CD8-positive, alpha-beta memory T cell (primary cell): ENCODE data around the gene SASH1. TPM values are rescaled to one million over a fixed set of nuclear protein-coding genes. Genes with fewer than 3 reads are reported as not detected.
A peak's percentile ranks its signal among the peaks of the same experiment; 100 is the strongest.

ENCODE experiments used
- CTCF ChIA-PET: fragments of 350-600 bp; sonication (Branson Sonifier 250); formaldehyde crosslinking; loops from one replicate; lab custom pipeline; 2021; ENCODE audit warnings: antibody characterized with exemption; lab: Charles Lee
- POLR2A ChIA-PET: fragments of 350-600 bp; sonication (Branson Sonifier 250); formaldehyde crosslinking; loops from one replicate; lab custom pipeline; 2021; ENCODE audit warnings: antibody characterized with exemption; lab: Charles Lee
- DNase-seq, 5 donors: peaks; one replicate each; pipeline versions ENCODE4 v3.0.0 to v3.0.0-alpha.2; 2020 to 2022; ENCODE audit warnings: mixed read lengths in 1 of 5
- H3K27ac ChIP-seq: one replicate; pipeline ENCODE4 v1.7.0; 2013; ENCODE audit warnings: low read depth, mild to moderate bottlenecking, low read length, moderate library complexity
- H3K27me3 ChIP-seq: 2 replicates; pipeline ENCODE4 v1.7.0; 2013; ENCODE audit warnings: low read length, mild to moderate bottlenecking; ENCODE audit not compliant: insufficient read depth, poor library complexity, severe bottlenecking
- H3K36me3 ChIP-seq: 2 replicates; pipeline ENCODE4 v1.7.0; 2013; ENCODE audit warnings: mild to moderate bottlenecking, low read length, moderate library complexity; ENCODE audit not compliant: insufficient read depth
- H3K4me1 ChIP-seq: 2 replicates; pipeline ENCODE4 v1.7.0; 2013; ENCODE audit warnings: mild to moderate bottlenecking, low read length, moderate library complexity; ENCODE audit not compliant: insufficient read depth
- H3K4me3 ChIP-seq: 2 replicates; pipeline ENCODE4 v1.7.0; 2013; ENCODE audit warnings: mild to moderate bottlenecking, low read length
- H3K9me3 ChIP-seq: 2 replicates; pipeline ENCODE4 v1.7.0; 2013; ENCODE audit warnings: mild to moderate bottlenecking, low read length
- H3K27ac Mint-ChIP-seq, 8 donors: one replicate each; pipeline ENCODE4 v1.8.0; 2020 to 2021; ENCODE audit warnings: mixed read lengths in 8 of 8, mild to moderate bottlenecking in 6 of 8, inconsistent platforms in 3 of 8, moderate library complexity in 3 of 8
- H3K27me3 Mint-ChIP-seq, 2 donors: one replicate each; pipeline ENCODE4 v1.8.0; 2020 to 2021; ENCODE audit warnings: mixed read lengths in 2 of 2, mild to moderate bottlenecking in 1 of 2, moderate library complexity in 1 of 2
- H3K36me3 Mint-ChIP-seq, 3 donors: one replicate each; pipeline ENCODE4 v1.8.0; 2020 to 2021; ENCODE audit warnings: mixed read lengths in 3 of 3, inconsistent platforms in 1 of 3, mild to moderate bottlenecking in 1 of 3
- H3K4me1 Mint-ChIP-seq, 3 donors: one replicate each; pipeline ENCODE4 v1.8.0; 2020 to 2021; ENCODE audit warnings: mixed read lengths in 3 of 3, inconsistent platforms in 1 of 3, mild to moderate bottlenecking in 1 of 3
- H3K4me3 Mint-ChIP-seq, 7 donors: one replicate each; pipeline ENCODE4 v1.8.0; 2020 to 2021; ENCODE audit warnings: mixed read lengths in 7 of 7, mild to moderate bottlenecking in 6 of 7, moderate library complexity in 4 of 7, inconsistent platforms in 2 of 7
- H3K9me3 Mint-ChIP-seq, 5 donors: one replicate each; pipeline ENCODE4 v1.8.0; 2020 to 2022; ENCODE audit warnings: mixed read lengths in 5 of 5, mild to moderate bottlenecking in 3 of 5, moderate library complexity in 2 of 5, inconsistent platforms in 1 of 5
- polyA plus RNA-seq: library from polyadenylated mRNA; unstranded; fragments of 300-500 nt; fragmentation: Illumina TruSeq; gene quantifications from one replicate; pipeline ENCODE4 v1.2.3, GENCODE V29; 2021
- total RNA-seq, 2 experiments: library from RNA; stranded (reverse); gene quantifications; one replicate each; pipeline ENCODE4 v1.2.3, GENCODE V29; 2021

The SASH1 gene
- total and polyA plus RNA-seq, 3 experiments from 2014 or later: 0.72 to 0.95 TPM; not detected in 1

DNA sequence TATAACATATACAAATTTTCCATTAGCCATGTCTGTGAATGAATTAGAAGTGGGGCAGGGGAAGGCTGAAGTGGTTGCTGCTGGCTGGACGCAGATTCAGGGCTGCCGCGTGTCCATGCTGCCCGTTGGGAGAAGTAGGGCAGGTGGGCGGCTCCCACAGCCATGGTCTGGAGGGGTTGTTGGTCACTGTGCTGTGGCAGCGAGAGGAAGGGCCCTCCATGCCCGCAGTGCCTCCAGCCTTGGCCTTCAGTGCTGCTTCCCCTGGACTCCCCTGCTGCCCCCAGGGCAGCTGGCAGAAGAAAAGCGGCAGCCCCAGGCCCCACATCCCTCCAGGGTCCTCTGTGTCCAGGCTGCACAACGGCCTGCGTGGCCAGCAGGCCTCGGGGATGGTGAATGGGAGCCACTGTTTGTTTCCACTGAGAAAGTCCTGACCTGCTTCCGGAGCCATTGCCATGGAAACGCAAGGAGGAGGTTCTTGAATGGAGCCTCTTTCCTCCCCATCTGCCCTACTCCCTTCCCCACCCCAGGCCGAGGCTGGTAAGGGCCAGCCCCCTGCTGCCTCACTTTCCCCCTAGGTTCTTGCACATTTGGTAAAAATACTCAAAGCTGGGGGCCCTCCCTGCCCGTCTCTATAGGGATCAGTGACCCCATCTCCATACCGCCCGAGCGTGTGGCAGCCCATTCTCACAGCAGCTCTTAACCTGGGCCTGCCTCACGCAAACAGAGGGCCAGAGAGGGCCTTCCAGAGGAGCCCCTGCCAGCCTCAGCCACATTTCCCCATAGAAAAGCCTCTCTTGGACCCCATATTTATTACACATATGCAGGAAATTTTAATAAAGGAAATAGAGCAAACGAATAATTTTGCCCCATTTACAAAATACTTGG lies 113.3 kb downstream of the SASH1 start:
- Histone ChIP-seq H3K27me3 (no peaks in the 10 kb centered on the region), H3K4me1 (no peaks in the 10 kb centered on the region), H3K36me3 (no peaks in the 10 kb centered on the region), H3K4me3 (no peak overlapping the region), H3K27ac (no peak overlapping the region), H3K9me3 (no peaks in the 10 kb centered on the region)
- H3K36me3 Mint-ChIP-seq: no peaks in the 10 kb centered on the region
- CTCF ChIA-PET: no interaction called here
- POLR2A ChIA-PET: no interaction called here
- H3K4me1 Mint-ChIP-seq: peaks cover 0 to 10% (median 0%) of the 10 kb centered on the region in 3 donors
- H3K27me3 Mint-ChIP-seq: peaks cover 5 to 14% of the 10 kb centered on the region in 2 donors
- DNase-seq: no peak
- no peak overlapping the region for H3K4me3 Mint-ChIP-seq
- H3K9me3 Mint-ChIP-seq: no peaks in the 10 kb centered on the region
- H3K27ac Mint-ChIP-seq: peak overlapping the region in 1 of 8 donors; percentile 43

GRCh38 chr6:148457137-148457842 lies 114.7 kb downstream of the SASH1 start:
- no peaks in the 10 kb centered on the region for H3K27me3 ChIP-seq
- H3K27me3 Mint-ChIP-seq: peaks cover 5 to 8% of the 10 kb centered on the region in 2 donors
- H3K4me3 ChIP-seq: no peak overlapping the region
- H3K27ac ChIP-seq: no peak overlapping the region
- no peaks in the 10 kb centered on the region for H3K9me3 ChIP-seq
- no peaks in the 10 kb centered on the region for H3K36me3 Mint-ChIP-seq
- no peak for DNase-seq
- H3K9me3 Mint-ChIP-seq: no peaks in the 10 kb centered on the region
- H3K4me3 Mint-ChIP-seq: no peak overlapping the region
- H3K36me3 ChIP-seq: no peaks in the 10 kb centered on the region
- H3K4me1 ChIP-seq: no peaks in the 10 kb centered on the region
- ChIA-PET CTCF (no interaction called here), POLR2A (no interaction called here)
- H3K4me1 Mint-ChIP-seq: peaks cover 0 to 2% (median 0%) of the 10 kb centered on the region in 3 donors
- H3K27ac Mint-ChIP-seq: no peak overlapping the region

DNA sequence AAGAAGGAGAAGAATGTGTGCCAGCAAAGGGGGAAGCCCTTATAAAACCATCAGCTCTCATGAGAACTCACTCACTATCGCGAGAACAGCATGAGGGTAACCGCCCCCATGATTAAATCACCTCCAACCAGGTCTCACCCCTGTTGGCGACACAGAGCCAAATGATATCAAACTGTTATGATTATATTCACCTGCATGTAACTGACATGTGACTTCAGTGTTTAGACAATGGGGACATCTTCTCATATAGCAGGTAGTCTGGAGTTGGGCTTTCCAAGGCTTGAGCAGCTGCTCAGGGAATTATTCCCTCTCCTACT lies 115.2 kb downstream of the SASH1 start:
- H3K4me1 Mint-ChIP-seq: no peaks in the 10 kb centered on the region
- no peak overlapping the region for H3K27ac Mint-ChIP-seq
- no peaks in the 10 kb centered on the region for H3K4me1 ChIP-seq
- no peaks in the 10 kb centered on the region for H3K27me3 ChIP-seq
- DNase-seq: no peak
- H3K9me3 ChIP-seq: no peaks in the 10 kb centered on the region
- no peak overlapping the region for H3K4me3 ChIP-seq
- peaks cover 4 to 5% of the 10 kb centered on the region in 2 donors for H3K27me3 Mint-ChIP-seq
- ChIA-PET POLR2A (no interaction called here), CTCF (no interaction called here)
- H3K36me3 ChIP-seq: no peaks in the 10 kb centered on the region
- no peak overlapping the region for H3K27ac ChIP-seq
- H3K9me3 Mint-ChIP-seq: no peaks in the 10 kb centered on the region
- no peak overlapping the region for H3K4me3 Mint-ChIP-seq
- no peaks in the 10 kb centered on the region for H3K36me3 Mint-ChIP-seq

DNA sequence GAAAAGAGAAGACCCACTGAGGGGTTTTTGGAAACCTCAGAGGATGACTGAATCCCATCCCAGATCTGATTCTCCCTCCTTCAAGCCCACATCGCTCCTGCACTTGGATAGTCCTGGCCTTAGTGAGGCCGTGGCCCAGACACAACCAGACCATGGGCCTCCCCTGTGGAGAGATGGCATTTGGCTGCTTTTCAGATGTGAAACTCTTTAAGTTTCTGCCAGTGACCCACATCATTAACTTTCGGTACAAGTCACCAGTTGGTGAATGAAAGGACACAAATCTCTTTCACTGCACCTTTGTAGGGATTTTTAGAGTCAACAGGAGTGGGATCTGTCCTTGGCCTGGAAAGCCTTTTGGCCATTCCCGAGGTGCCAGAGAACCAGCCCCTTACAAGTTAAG lies 116.6 kb downstream of the SASH1 start:
- no peaks in the 10 kb centered on the region for H3K4me1 ChIP-seq
- Mint-ChIP-seq H3K4me3 (no peak overlapping the region), H3K27me3 (peaks cover 0 to 5% of the 10 kb centered on the region in 2 donors), H3K9me3 (no peaks in the 10 kb centered on the region), H3K4me1 (no peaks in the 10 kb centered on the region), H3K36me3 (no peaks in the 10 kb centered on the region), H3K27ac (no peak overlapping the region)
- POLR2A ChIA-PET: no interaction called here
- no peak overlapping the region for H3K27ac ChIP-seq
- H3K36me3 ChIP-seq: no peaks in the 10 kb centered on the region
- DNase-seq: no peak
- no peaks in the 10 kb centered on the region for H3K9me3 ChIP-seq
- CTCF ChIA-PET: no interaction called here
- H3K27me3 ChIP-seq: no peaks in the 10 kb centered on the region
- no peak overlapping the region for H3K4me3 ChIP-seq

DNA sequence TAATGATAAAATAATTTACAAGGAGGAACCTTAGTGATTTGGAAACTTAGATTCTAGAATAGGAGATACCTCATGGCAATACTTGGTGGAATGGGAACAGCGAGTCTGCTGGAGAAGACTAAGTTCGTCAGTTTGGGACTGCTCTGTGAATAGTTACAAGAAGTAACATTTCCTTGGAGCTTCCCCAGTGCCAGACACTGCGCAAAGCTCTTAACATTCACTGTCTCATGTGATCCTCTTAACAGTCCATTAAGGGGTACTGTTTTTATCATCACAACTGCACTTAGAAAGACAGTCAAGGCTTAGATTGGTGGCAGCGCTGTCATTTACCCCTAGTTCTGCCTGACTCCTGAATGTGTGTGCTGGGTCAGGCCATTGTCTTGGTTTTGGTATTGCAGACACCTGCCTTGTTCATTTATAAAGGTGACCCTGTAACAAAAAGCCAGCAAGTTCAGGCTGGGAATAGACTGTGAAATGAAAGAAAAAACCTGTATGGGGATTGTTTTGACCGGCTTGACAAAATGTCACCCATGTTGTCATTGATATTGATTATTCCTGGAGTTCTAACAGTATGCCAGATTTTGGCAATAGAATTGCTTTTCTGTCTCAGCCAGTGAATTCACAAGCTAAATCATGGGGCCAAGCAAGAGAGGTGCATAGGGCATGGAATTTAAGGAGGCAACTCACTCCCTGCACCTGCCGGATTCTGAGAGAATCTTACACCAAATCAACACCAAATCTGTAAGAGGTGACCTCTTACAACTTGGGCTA lies 118.4 kb downstream of the SASH1 start:
- Mint-ChIP-seq H3K36me3 (no peaks in the 10 kb centered on the region), H3K9me3 (no peaks in the 10 kb centered on the region), H3K4me1 (peaks cover 0 to 4% (median 0%) of the 10 kb centered on the region in 3 donors), H3K27me3 (peaks cover 0 to 4% of the 10 kb centered on the region in 2 donors), H3K27ac (no peak overlapping the region), H3K4me3 (no peak overlapping the region)
- no peaks in the 10 kb centered on the region for H3K9me3 ChIP-seq
- no peaks in the 10 kb centered on the region for H3K27me3 ChIP-seq
- no peaks in the 10 kb centered on the region for H3K4me1 ChIP-seq
- no peak overlapping the region for H3K27ac ChIP-seq
- no peak overlapping the region for H3K4me3 ChIP-seq
- no peak for DNase-seq
- POLR2A ChIA-PET: no interaction called here
- H3K36me3 ChIP-seq: no peaks in the 10 kb centered on the region
- CTCF ChIA-PET: no interaction called here

GRCh38 chr6:148461986-148462577 lies 119.4 kb downstream of the SASH1 start:
- no peaks in the 10 kb centered on the region for H3K9me3 Mint-ChIP-seq
- Histone ChIP-seq H3K27me3 (no peaks in the 10 kb centered on the region), H3K36me3 (no peaks in the 10 kb centered on the region), H3K9me3 (no peaks in the 10 kb centered on the region), H3K4me3 (no peak overlapping the region), H3K27ac (no peak overlapping the region), H3K4me1 (no peaks in the 10 kb centered on the region)
- H3K27me3 Mint-ChIP-seq: peaks cover 2 to 5% of the 10 kb centered on the region in 2 donors
- POLR2A ChIA-PET: no interaction called here
- no peak overlapping the region for H3K4me3 Mint-ChIP-seq
- CTCF ChIA-PET: interaction anchor here (1.8 kb wide), 1 partner anchor 17 kb away, joined by 5 read pairs; no protein-coding TSS in a partner anchor
- peaks cover 0 to 4% (median 0%) of the 10 kb centered on the region in 3 donors for H3K4me1 Mint-ChIP-seq
- no peak for DNase-seq
- H3K36me3 Mint-ChIP-seq: no peaks in the 10 kb centered on the region
- no peak overlapping the region for H3K27ac Mint-ChIP-seq

GRCh38 chr6:148463671-148464070 lies 121.0 kb downstream of the SASH1 start:
- H3K4me3 ChIP-seq: no peak overlapping the region
- Mint-ChIP-seq H3K27ac (peak overlapping the region in 1 of 8 donors; percentile 41), H3K36me3 (no peaks in the 10 kb centered on the region), H3K27me3 (peaks cover 6 to 12% of the 10 kb centered on the region in 2 donors), H3K9me3 (no peaks in the 10 kb centered on the region), H3K4me1 (peaks cover 0 to 4% (median 0%) of the 10 kb centered on the region in 3 donors), H3K4me3 (no peak overlapping the region)
- CTCF ChIA-PET: interaction anchor here (1.8 kb wide), 1 partner anchor 19 kb away, joined by 5 read pairs; no protein-coding TSS in a partner anchor
- POLR2A ChIA-PET: no interaction called here
- no peak overlapping the region for H3K27ac ChIP-seq
- H3K36me3 ChIP-seq: no peaks in the 10 kb centered on the region
- no peak for DNase-seq
- H3K9me3 ChIP-seq: no peaks in the 10 kb centered on the region
- no peaks in the 10 kb centered on the region for H3K4me1 ChIP-seq
- no peaks in the 10 kb centered on the region for H3K27me3 ChIP-seq
